NCI-H1436 (cell line): ENCODE measurements around the gene CAV1.

Source experiments
- DNase-seq: peaks from one replicate; lab custom pipeline; 2025; lab: John Stamatoyannopoulos, UW

The CAV1 gene

DNA sequence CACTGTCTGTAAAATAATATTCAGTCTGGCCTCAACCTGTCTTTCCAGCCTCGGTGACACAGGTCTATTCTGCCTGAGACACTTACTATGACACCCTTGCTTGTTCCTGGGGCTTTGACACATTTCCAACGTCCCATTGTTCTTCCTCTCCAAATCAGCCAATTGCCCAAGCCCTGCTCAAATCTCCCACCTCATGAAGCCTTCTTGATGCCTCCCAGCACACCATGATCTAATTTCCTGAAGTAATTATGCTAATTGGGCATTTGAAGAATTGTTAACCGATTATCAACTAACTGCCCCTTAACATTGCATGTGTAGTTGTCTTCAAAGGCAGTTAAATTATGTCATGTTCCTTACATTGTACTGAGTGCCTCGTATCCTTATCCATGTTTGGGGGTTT is 33.1 kb downstream of the CAV1 start:
- DNase-seq, result no peak

DNA sequence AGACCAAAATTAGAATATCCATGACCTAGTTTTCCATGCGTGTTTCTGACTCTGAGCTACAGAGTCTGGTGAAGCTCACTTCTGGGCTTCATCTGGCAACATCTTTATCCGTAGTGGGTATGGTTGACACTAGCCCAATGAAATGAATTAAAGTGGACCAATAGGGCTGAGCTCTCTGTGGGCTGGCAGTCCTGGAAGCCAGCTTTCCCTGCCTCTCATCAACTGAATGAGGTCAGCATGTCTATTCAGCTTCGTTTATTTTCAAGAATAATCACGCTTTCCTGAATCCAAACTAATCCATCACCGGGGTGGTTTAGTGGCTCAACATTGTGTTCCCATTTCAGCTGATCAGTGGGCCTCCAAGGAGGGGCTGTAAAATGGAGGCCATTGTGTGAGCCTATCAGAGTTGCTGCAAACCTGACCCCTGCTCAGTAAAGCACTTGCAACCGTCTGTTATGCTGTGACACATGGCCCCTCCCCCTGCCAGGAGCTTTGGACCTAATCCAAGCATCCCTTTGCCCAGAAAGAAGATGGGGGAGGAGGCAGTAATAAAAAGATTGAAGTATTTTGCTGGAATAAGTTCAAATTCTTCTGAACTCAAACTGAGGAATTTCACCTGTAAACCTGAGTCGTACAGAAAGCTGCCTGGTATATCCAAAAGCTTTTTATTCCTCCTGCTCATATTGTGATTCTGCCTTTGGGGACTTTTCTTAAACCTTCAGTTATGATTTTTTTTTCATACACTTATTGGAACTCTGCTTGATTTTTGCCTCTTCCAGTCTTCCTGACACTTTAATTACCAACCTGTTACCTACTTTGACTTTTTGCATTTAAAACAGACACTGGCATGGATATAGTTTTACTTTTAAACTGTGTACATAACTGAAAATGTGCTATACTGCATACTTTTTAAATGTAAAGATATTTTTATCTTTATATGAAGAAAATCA is 35.5 kb downstream of the CAV1 start:
- no peak for DNase-seq

DNA sequence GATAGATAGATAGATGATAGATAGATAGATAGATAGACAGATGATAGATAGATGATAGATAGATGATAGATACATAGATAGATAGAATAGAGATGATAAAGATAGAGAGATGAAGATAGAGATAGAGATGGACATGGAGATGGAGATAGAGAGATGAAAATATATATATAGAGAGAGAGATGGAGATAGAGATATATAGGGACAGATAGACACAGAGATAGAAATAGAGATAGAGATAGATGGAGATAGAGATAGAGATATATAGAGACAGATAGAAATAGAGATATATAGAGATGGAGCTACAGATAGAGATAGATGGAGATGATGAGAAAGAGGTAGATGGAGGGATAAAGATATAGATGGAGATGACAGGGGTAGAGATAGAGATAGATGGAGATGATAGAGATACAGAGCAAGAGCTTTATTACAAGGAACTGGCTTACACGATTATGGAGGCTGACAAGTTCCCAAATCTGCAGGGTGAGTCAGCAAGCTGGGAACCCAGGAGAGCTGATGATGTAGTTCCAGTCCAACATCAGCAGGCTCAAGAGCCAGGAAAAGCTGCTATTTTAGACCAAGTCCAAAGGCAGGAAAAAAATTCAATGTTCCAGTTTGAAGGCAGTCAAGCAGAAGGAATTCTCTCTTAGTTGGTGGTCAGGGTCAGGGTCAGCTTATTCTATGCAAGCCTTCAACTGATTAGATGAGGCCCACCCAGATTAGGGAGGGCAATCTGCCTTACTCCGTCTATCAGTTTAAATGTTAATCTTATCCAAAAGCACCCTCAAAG is 37.1 kb downstream of the CAV1 start:
- no peak for DNase-seq

DNA sequence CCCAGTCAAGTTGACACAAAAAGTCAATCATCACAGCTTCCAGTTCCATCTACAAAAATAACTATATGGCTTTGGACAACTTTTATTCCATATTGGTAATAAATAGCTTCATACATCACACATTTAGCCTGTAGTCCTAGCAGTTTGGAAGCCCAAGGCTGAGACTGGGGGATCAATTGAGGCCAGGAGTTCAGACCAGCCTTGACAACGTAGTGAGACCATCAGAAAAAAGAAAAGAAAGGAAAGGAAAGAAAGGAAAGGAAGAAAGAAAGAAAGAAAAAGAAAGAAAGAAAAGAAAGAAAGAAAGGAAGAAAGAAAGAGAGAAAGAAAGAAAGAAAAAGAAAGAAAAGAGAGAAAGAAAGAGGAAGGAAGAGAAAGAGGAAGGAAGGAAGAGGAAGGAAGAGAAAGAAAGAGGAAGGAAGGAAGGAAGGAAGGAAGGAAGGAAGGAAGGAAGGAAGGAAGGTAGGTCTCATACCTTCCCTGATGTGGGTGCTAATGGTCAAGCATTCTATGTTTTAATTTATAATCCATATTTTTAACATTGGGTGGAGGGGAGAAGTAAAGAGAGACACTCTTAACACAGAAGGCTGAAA is 37.8 kb downstream of the CAV1 start:
- DNase-seq, result no peak

DNA sequence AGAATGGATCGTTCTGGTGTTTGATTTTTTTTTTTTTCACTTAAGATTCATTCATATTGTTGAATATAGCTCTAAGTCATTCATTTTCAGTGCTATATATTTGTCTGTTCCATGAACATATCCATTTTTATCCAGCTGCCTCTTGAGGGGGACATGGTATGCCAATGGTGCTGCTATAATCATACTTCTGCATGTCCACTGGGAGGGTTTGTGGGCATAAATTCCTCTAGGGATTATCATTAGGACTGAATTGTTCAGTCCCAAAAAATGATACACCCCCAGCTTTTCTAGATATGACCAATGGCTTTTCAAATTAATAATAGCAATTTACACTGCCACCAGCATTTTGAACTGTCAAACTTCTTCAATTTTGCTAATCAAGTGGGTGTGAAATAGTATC is 41.1 kb downstream of the CAV1 start:
- DNase-seq, result no peak

DNA sequence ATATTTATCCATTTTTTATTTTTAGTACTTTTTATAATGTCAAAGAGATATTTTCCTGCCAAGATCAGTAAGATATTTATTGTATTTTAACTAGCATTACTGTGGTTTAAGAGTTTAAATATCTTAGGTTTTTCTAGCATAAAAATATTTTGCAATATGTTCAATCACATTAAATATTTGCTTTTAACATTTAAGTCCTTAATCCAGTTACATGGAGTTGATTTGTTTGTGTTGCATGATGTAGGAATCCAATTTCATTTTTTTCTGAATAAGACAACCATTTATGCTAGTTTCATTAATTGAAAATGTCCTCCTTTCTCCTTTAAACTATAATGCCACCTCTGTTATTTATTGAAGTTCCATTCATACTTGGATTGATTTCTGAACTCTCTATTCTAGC is 41.8 kb downstream of the CAV1 start:
- DNase-seq, result no peak

DNA sequence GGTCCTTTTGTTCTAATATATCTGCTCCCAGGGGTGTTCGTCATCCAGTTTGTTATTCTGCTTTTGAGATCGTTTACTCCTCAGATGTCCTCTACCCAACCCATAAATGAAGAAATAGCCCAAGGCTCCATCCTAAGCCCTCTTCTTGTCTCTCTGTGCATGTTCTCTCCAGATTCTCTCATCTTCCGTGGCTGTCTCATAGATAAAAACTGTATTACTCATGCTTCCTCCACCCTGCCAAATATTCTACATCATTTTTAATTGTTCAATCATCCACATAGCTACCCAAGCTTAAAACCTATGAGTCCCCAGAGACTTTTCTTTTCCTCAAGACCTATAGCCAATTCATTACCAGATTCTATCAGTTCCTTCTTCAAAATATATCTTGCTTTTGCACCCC is 44.9 kb downstream of the CAV1 start:
- no peak for DNase-seq

DNA sequence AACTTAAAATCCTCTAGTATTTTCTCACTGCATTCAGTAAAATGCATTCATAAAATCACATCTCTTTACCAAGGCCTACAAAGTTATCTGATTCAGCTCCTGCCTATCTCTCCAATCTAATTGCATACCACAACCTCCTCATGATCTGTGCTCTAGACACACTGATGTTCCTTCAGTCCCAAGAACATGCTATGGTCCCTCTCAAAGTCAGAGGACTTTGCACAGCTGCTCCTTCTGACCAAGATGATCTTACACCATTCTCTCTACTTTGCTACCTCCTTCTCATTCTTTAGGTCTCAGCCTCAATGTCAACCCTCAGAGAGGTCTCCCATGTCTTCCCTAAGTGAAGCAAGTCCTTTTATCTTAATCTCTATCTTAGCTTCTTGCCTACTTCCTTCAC is 45.5 kb downstream of the CAV1 start:
- no peak for DNase-seq

DNA sequence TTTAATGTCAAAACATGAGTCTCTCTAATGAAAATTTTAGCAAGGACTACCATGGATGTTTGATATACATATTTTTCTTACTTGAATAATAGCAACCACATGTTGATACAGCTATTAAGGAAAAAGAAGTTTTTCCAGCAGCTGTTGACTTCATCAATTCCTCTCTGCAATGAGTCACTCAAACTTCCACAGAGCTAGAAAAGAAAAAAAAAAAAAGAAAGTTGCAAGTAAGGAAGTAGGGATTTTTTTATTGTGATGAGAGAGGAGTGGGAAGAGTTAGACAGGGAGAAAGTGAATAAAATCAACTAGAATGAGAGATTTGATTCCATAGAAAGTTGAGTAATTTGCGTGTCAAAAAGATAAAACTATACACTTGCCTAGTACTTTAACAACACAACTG is 46.2 kb downstream of the CAV1 start:
- no peak for DNase-seq

DNA sequence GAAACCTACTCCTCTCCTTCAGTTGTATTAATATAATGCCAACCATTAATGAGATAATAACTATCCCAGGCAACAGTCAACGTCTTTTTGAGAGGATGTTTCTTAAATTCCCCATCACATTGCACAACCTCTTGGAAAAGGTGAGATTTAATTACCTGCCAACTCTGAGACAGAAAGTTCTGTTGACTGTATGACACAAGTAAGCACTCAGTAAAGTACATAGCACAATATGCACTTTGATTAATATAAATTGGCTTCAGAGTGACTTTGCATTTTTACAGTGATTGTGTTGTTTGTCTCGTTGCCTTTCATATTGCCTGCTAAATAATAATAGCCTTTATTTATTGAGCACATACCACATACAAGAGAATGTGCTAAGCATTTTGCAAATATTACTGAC is 46.7 kb downstream of the CAV1 start:
- DNase-seq, result no peak

DNA sequence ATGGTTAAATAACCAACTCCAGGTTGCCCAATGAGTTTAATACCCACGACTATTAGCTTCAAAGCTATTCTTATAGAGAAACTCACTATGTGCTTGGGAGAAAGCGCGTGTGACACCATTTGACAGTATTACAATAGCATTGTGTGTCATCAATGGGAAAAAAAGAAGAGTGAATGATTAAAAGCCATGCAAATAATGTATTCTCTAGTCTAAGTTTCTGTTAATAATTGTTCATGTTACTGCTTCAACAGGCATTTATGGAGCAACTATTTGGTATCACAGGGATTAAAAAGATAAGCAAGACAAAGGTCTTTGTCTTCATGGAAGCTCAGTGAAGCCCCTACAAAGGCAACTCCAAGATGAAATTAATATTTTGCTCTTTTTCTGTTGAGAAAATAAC is 47.2 kb downstream of the CAV1 start:
- no peak for DNase-seq

DNA sequence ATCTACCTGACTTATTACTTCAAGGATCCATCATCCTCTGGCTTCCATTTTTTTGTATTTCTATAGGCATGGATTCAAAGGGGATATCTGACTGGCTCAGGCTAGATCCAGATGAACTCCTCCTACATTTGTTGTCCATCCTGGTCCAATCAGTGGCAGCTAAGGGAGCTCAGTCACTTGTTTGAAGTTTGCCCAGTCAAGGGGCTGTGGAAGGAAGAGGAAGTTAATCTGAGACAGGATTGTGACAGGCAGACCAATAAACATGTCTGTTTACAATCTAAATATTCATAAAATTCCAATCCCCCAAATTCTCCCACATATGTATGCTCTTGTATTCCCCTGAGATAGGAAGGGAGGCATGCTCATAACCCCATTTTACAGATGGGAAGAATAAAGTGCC is 48.7 kb downstream of the CAV1 start:
- DNase-seq, result no peak

DNA sequence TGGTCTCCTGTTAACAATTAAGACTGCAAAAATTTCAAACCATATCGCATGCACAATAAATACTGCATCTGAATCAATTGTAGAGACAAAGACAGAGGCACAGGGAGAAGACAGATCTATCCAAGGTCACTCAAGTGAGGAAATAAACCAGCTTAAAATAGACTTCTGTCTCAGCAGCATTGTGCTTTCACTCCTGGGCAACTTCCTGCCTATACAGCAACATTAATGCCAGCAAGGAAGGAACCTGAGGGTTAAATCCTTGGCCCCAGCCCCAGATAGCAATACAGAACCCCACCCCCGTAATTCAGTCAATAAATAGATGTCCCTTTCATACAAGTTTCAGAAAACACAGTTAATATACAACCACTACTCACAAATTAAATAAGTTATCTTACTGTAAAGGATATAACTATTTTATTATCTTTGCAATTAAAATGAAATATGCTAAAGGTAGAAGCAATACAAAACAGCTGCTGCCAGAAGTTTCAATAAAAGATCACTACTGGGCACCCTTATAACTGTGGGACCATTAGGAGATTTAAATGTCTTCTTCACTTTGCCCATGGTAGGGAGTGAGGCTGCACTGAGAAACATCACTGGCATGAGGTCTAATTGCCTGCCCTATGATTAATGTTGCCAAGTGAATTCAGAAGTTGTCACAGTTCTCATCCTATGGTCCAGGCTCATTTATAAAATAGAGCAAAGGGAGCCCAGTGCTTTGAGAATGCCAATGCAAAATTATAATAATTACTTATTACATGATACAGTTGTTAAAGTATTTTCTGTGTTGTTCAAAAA is 49.4 kb downstream of the CAV1 start:
- DNase-seq, result no peak

DNA sequence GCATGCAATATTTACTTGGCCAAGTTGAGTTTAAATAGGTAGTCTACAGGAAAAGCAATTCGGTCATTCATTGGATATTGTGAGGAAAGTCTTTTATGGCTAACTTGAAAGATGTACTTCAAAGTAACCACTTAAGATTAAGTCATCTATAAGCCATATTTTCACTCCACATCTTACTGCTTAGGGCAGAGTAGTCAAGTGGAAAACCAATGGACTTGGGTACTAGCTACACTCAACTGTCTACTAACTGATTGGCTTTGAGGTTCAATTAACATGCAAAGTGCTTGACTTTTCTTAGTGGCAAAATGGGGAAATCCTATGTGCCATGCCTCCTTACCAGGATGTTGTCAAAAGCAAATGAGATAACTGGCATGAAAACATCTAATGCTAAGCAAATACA is 51.0 kb downstream of the CAV1 start:
- DNase-seq, result no peak

DNA sequence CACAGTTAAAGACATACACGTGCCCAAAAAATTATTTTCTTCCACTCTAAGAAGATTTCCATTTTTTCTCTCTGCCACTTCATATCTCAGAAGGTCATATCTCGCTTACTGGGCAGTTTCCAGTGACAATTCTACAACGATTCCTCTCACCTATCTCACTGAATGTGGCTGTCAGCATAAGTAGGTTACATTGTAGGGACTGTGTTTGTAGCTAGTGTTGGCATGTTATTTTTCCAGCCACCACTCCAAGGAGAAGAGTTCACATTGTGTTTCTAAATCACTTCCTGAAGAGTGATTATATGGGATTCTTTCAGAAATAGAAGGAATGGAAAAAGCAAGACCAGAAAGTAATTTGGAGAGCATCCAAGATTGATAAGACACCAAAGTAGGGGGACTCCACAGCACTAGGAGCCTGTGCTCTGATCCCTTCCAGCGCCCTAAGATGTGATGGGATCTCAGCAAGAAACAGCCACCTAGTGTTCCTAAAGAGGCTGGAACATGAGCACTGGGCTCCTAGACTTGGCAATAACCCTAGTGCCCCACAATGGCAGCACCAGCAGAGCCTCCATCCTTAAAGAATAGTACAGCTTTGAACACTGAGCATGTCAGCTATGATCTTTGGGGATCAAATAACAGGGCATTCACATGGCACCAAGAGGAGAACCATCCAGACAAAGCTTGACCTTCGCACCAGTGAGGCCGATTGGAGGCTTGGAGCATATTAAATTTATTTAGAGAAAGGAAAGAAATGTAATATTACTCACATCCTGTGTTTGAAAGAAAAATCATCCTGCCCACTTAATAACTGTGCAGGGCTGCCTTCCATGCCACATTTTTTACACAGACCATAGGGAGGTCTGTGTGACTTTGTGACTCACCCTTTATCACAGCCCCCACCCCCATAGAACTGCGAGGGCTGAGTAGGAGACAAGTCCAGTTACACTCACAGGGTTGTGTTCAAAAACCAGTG is 51.8 kb downstream of the CAV1 start:
- no peak for DNase-seq

DNA sequence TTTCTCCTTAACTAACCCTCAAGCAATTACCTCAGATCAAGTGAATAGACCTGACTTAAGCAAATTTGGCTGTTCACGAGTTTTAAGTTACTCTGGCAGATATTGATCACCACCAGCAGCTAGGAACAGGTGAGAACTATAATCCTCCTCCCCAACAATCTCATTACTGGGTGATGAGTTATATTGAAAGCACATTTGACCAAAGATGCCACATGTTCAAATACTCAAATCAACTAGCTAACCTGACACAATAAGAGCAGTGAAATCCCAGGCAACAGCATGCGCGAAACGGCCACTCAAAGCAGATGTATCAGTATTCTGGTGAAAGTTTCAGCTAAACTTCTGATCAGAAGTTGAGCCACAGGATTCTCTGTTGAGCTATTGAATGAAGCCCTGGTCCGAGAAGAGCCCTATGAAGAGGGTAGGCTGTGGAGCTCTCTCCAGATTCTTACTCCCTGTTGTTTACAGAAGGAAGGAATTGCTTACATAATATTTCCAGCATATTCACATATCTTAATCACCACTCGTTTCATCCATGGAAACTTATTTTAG is 52.6 kb downstream of the CAV1 start:
- no peak for DNase-seq

DNA sequence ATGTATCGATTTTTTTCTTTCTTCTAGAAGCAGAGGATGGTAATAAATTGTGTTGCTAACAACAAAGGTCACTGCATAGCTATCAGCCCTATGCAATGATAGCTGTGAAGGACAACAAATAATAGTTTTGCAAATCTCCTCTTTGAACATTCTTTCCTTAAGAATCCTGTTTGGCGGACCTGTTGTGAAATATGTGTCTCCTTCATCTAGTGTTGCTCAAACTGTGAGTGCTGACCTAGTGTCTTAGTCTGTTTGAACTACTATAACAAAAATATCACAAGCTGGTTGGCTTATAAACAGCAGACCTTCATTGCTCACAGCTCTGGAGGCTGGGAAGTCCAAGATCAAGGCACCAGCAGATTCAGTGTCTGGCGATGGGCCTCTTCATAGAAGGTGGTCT is 53.7 kb downstream of the CAV1 start:
- DNase-seq, result no peak

DNA sequence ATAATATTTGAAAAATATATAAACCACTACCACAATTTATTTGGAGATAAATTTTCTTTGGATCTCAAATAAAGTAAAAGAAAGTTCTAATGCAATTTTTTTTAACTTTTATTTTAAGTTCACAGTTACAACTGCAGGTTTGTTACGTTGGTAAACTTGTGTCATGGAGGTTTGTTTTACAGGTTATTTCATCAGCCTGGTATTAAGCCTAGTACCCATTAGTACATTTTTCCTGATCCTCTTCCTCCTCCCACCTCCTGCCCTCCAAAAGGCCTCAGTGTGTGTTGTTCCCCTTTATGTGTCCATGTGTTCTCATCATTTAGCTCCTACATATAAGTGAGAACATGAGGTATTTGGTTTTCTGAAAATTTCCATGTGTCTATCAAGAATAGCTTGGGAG is 54.5 kb downstream of the CAV1 start:
- no peak for DNase-seq

DNA sequence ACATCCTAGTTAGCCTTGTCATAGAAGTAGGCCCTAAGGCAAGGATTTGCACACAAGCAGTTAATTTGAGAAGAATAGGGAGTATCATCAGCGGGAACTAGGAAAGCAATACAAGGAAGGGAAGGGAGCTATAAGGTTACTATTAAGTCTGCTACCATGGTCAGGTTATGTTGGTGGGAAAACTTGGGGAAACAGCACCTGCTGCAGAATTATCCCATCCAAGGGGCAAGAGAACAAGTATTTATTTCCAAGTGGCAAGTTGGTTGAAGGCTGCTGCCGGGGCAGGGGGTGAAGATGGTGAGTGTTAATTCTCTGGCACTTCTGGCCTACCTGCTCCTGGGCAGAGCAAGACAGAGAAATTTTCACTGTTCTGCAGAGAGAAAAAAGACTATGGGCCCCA is 55.0 kb downstream of the CAV1 start:
- DNase-seq, result no peak

DNA sequence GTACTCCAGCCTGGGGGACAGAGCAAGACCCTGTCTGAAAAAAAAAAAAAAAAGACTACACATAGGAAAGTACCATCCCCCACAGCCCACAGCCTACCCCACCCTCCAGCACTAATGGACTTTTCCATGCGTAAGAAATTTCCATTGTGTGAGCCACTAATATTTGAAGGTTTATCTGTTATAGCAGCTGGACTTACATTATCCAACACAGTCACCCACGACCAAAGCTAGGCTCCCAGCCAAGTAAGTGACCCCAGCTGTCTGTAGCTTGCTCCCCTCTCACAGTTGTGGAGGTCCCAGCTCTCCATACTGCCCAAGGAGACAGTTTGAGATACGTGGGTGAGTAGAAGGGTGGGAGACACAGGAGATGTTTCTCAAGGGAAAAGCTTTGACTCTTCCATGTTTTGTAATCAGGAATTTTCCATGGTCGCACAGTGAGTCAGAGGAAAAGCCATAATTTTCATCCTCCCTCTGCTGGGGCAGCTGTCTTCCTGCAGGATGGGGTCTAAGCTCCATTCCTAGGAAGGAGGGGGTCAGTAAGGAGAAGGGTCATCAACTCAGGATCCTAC is 57.4 kb downstream of the CAV1 start:
- DNase-seq, result no peak
